T-cell (primary cell): Measurements from ENCODE around the gene ATXN7L2. TPM values are rescaled to one million over a fixed set of nuclear protein-coding genes. Genes with fewer than 3 reads are reported as not detected.
A peak's percentile ranks its signal among the peaks of the same experiment; 100 is the strongest.

ENCODE experiments used
- ATAC-seq, 4 experiments: fragments of 200-7000 bp in 3 of 4; fragments of 150-1000 bp in 1 of 4; cut with Tn5 transposase; replicated peaks in 1 of 4; 1 replicate in 3 of 4; 2 replicates in 1 of 4; pipeline ENCODE4 v1.10.0; 2021; ENCODE audit warnings: moderate library complexity in 3 of 4, mild to moderate bottlenecking in 2 of 4, moderate number of reproducible peaks in 1 of 4
- CTCF ChIA-PET, 2 donors: fragments of 300-600 bp; sonication (Branson Sonifier 250); formaldehyde crosslinking; loops; one replicate each; lab custom pipeline; 2022; ENCODE audit warnings: antibody characterized with exemption in 2 of 2; lab: Charles Lee
- POLR2A ChIA-PET, 2 donors: fragments of 300-600 bp; sonication (Branson Sonifier 250); formaldehyde crosslinking; loops; one replicate each; lab custom pipeline; 2022; ENCODE audit warnings: antibody characterized with exemption in 2 of 2; lab: Charles Lee
- DNase-seq, 35 experiments: peaks; one replicate each; pipeline versions ENCODE4 v3.0.0 to v3.0.0-alpha.2; 2013 to 2023
- H3K27ac ChIP-seq: one replicate; pipeline ENCODE4 v1.5.1; 2013; ENCODE audit warnings: low read length
- H3K27me3 ChIP-seq, 2 experiments: replicated peaks in 1 of 2; 1 replicate in 1 of 2; 2 replicates in 1 of 2; pipeline versions ENCODE4 v1.6.1 to v1.7.0; 2013; ENCODE audit warnings: low read length in 1 of 2, mixed read lengths in 1 of 2; ENCODE audit not compliant: control insufficient read depth in 2 of 2, insufficient read depth in 2 of 2; ENCODE audit errors: extremely low read depth in 1 of 2
- H3K36me3 ChIP-seq, 2 donors: 1 replicate in 1 of 2; 2 replicates in 1 of 2; pipeline versions ENCODE4 v1.6.1 to v1.7.0; 2013; ENCODE audit warnings: low read length in 1 of 2; ENCODE audit not compliant: control insufficient read depth in 2 of 2, insufficient read depth in 1 of 2; ENCODE audit errors: extremely low read depth in 1 of 2
- H3K4me1 ChIP-seq, 2 experiments: 1 replicate in 1 of 2; 2 replicates in 1 of 2; pipeline versions ENCODE4 v1.6.1 to v1.7.0; 2013; ENCODE audit warnings: low read length in 2 of 2, mixed read lengths in 1 of 2; ENCODE audit not compliant: insufficient read depth in 2 of 2, control insufficient read depth in 1 of 2; ENCODE audit errors: extremely low read depth in 1 of 2
- H3K4me3 ChIP-seq, 2 donors: 1 replicate in 1 of 2; 2 replicates in 1 of 2; pipeline versions ENCODE4 v1.5.1 to v1.7.0; 2013; ENCODE audit warnings: mild to moderate bottlenecking in 2 of 2, low read length in 1 of 2, moderate library complexity in 1 of 2; ENCODE audit not compliant: control insufficient read depth in 1 of 2; ENCODE audit errors: extremely low read depth in 1 of 2
- H3K9me3 ChIP-seq: 2 replicates; pipeline ENCODE4 v1.7.0; 2013
- H3K27ac Mint-ChIP-seq, 2 donors: one replicate each; pipeline ENCODE4 v1.8.0; 2020 to 2021; ENCODE audit warnings: mild to moderate bottlenecking in 2 of 2, mixed read lengths in 2 of 2
- H3K27me3 Mint-ChIP-seq, 2 donors: one replicate each; pipeline ENCODE4 v1.8.0; 2021 to 2022; ENCODE audit warnings: mixed read lengths in 2 of 2
- H3K36me3 Mint-ChIP-seq: one replicate; pipeline ENCODE4 v1.8.0; 2021; ENCODE audit warnings: mixed read lengths
- H3K4me1 Mint-ChIP-seq, 3 donors: one replicate each; pipeline ENCODE4 v1.8.0; 2020 to 2022; ENCODE audit warnings: mixed read lengths in 3 of 3, mild to moderate bottlenecking in 1 of 3
- H3K4me3 Mint-ChIP-seq, 3 donors: one replicate each; pipeline ENCODE4 v1.8.0; 2020 to 2022; ENCODE audit warnings: mild to moderate bottlenecking in 3 of 3, mixed read lengths in 3 of 3, moderate library complexity in 3 of 3
- H3K9me3 Mint-ChIP-seq, 3 donors: one replicate each; pipeline ENCODE4 v1.8.0; 2020 to 2022; ENCODE audit warnings: mixed read lengths in 3 of 3
- WGBS: methylation state at CpG from one replicate; pipeline ENCODE4 v1.1.5; 2013; ENCODE audit warnings: missing lambda C conversion rate; ENCODE audit not compliant: insufficient coverage; 5-methylcytosine and 5-hydroxymethylcytosine counted together
- total RNA-seq, 35 experiments: library from RNA in 6 of 35; stranded (reverse) in 6 of 35; fragments of 120-200 nt in 1 of 35; gene quantifications; one replicate each; pipeline versions ENCODE4 v1.2.1 to v1.2.4 and lab custom pipeline; 2013 to 2026

ATXN7L2 gene
- total RNA-seq, 5 donors from 2014 or later (not counting 1 experiment from before 2014, with no cell fraction given): 9.7 to 13.2 (median 12.5) TPM

DNA sequence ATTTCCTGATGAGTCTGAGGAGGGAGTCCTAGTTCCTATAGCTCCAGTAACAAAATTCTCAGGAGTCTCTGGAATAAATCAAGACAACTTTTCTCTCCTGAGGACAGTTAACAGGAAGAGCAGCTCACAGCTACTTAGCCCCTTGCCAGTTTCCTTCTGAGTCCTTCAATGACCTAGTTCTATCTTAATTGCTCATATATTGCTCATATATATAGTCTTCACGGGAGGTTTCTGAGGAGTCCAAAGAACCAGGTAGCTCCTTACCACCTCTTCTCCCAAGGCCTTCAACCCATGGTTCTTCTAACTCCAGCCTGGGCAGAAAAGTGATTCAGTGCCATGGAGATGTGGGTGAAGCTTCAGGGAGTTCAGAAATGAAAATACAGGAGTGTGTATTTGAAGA, 21.3 kb downstream of the ATXN7L2 start:
- H3K27ac Mint-ChIP-seq: peak overlapping the region; percentile 90 to 95
- POLR2A ChIA-PET: interaction anchor here (0.6 to 1.0 kb wide), 4 partner anchors 15 to 222 kb away, joined by 3 to 5 read pairs (median 3); partner anchors contain the start of genes GNAI3 (in 1 of the 2) and PSRC1 (in 1 of the 2)

DNA sequence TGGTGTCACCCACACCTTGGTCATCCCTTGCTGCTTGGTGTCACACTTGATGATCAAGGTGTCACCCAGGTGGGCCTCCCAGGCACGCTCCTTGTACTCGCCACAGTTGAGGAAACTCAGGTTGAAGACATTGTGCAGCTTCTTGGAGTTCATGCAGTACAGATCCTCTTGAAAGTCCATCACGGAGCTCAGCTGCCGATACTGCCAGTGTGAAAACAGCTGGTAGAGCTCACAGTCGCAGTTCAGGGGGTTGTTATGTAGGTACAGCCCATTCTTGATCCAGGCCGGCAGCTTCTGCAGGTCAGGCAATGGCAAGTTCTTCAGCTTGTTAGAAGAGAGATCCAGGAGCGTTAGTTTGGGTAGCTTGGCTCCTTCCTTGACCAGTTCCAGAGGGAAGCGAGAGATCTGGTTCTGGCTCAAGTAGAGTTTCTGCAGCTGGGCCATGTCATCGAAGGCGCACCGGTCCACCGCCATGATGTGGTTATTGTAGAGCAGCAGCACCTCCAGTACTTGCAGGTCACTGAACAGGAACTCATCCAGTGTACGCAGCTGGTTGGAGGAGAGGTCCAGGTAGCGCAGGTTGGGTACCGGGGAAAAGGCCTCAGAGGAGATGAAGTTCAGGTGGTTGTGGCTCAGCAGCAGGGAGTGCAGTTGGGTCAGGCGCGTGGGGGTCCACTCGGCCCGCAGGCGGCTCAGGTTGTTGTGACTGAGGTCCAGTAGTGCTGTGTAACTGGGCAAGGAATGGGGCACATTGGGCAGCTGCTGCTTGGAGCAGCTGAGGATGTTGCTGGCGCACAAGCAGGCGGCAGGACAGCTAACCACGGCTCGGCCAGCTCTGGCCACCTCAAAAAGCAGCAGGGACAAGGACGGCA, 24.5 kb downstream of the ATXN7L2 start:
- peaks cover 35 to 80% of the 10 kb centered on the region in 2 experiments for H3K4me1 ChIP-seq
- H3K9me3 ChIP-seq: no peaks in the 10 kb centered on the region
- CTCF ChIA-PET: interaction anchor here in 1 of 2 donors (2.5 kb wide), 1 partner anchor 18 kb away, joined by 8 read pairs; no protein-coding TSS in a partner anchor
- 94% methylated on average over 24 of the region's 25 CpGs for WGBS
- Mint-ChIP-seq H3K27ac (peak overlapping the region; percentile 86 to 90), H3K4me1 (peaks cover 71 to 81% (median 76%) of the 10 kb centered on the region in 3 donors), H3K27me3 (peaks cover 0 to 2% of the 10 kb centered on the region in 2 donors), H3K4me3 (peak overlapping the region; percentile 88 to 93 (median 89)), H3K9me3 (no peaks in the 10 kb centered on the region), H3K36me3 (peaks cover 16% of the 10 kb centered on the region)
- no peaks in the 10 kb centered on the region for H3K27me3 ChIP-seq
- H3K27ac ChIP-seq: peak overlapping the region; percentile 45
- POLR2A ChIA-PET: no interaction called here
- peak overlapping the region; percentile 62 to 64 for H3K4me3 ChIP-seq
- no peak for ATAC-seq
- no peak for DNase-seq
- H3K36me3 ChIP-seq: peaks cover 0 to 8% of the 10 kb centered on the region in 2 donors

More for the DNA sequence above, 21.3 kb downstream of the ATXN7L2 start:
- Histone ChIP-seq H3K36me3 (peaks cover 0 to 18% of the 10 kb centered on the region in 2 donors), H3K27ac (peak overlapping the region; percentile 66), H3K4me1 (peaks cover 44 to 94% of the 10 kb centered on the region in 2 experiments), H3K9me3 (no peaks in the 10 kb centered on the region), H3K4me3 (peak overlapping the region in 1 of 2 donors; percentile 55), H3K27me3 (no peaks in the 10 kb centered on the region)
- DNase-seq (no peak), ATAC-seq (no peak)
- no peaks in the 10 kb centered on the region for H3K27me3 Mint-ChIP-seq
- no CpG with 5 or more reads among the region's 1 CpG for WGBS
- H3K36me3 Mint-ChIP-seq: peaks cover 16% of the 10 kb centered on the region
- CTCF ChIA-PET: interaction anchor here (3.0 to 17.4 kb wide), 3 partner anchors 12 to 28 kb away, joined by 21 to 375 read pairs (median 80); partner anchors contain the start of gene CYB561D1 (in 1 of the 2)
- H3K4me1 Mint-ChIP-seq: peaks cover 87 to 90% (median 89%) of the 10 kb centered on the region in 3 donors
- H3K9me3 Mint-ChIP-seq: no peaks in the 10 kb centered on the region
- peak overlapping the region; percentile 62 to 96 (median 85) for H3K4me3 Mint-ChIP-seq

DNA sequence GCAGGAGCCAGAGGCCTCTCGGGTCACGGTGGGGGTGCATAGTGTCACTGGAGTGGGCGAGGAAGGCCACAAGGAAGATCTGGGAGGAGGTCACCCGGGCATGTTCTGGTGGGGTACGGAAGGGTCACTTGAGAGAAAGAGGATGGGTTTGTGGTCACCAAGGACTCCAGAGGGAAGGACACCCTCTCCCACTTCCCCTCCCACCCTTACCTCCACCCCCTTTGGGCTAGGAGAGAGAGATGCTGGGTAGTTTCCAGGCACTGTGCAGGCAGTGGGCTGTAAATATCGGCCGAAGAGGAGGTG, 25.1 kb downstream of the ATXN7L2 start:
- Mint-ChIP-seq H3K4me3 (peak overlapping the region; percentile 88 to 93 (median 89)), H3K4me1 (peaks cover 67 to 78% (median 73%) of the 10 kb centered on the region in 3 donors), H3K27ac (peak overlapping the region; percentile 86 to 90), H3K36me3 (peaks cover 16% of the 10 kb centered on the region), H3K27me3 (peaks cover 0 to 2% of the 10 kb centered on the region in 2 donors), H3K9me3 (no peaks in the 10 kb centered on the region)
- Histone ChIP-seq H3K4me3 (peak overlapping the region; percentile 62 to 64), H3K36me3 (peaks cover 0 to 8% of the 10 kb centered on the region in 2 donors), H3K9me3 (no peaks in the 10 kb centered on the region), H3K27me3 (no peaks in the 10 kb centered on the region), H3K4me1 (peaks cover 32 to 76% of the 10 kb centered on the region in 2 experiments), H3K27ac (peak overlapping the region; percentile 45)
- DNase-seq: no peak
- no peak for ATAC-seq
- 100% methylated on average over 1 of the region's 7 CpGs for WGBS
- ChIA-PET CTCF (no interaction called here), POLR2A (no interaction called here)

DNA sequence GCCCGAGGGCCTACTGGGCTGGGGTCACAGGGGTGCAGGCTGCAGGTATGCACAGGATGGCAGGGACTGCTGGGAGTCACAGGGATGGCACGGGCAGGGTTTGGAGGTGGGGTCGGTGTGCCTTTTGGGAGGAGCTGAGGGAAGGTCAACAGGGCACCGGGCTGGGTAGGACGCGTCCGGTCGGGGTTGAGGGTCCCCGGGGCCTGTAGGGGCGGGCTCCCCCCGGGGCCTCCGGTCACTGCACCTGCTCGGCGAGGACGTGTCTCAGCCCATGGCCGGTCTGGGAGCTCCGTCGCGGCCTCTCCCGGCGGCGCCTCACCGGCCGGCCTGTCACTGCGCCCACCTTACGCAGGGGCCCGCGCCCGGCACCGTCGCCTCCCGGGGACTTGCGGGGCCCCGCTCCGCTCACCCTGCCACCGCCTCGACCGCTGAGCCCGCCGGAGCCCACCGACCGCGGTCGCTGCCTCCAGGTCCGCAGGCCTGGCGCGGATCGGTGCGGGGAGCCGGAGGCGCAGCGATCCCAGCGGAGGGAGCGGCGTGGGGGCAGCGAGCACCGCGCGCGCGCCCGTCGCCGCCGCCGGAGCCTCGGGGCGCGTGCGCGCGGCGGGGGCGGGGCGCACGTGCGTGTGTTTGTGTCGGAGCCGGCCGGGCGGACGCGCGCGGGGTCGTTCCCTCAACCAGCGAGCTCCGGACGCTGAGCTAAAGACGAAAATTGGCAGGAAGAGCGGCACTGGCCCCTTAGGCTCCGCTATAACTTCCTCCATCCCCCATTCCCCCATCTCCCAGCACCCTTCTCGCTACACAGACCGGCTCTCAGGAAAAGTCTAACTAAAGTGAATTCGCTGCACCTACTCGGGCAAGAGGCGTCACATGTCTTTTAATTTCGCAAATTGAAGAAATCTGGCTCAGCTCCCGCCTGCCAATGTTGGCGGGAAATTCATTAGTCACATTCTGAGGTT, 25.8 kb downstream of the ATXN7L2 start, which contains the start of gene AMIGO1:
Gene AMIGO1, minus strand, starts transcription at position 552 of the 959 bp plus-strand sequence. CDS start 815 bp downstream, outside the sequence.
- Mint-ChIP-seq H3K27ac (peak within 1 kb of the TSS; percentile 86 to 91), H3K4me3 (peak within 1 kb of the TSS; percentile 89 to 93 (median 89)), H3K36me3 (peaks cover 16% of the 10 kb centered on the region), H3K27me3 (peaks cover 0 to 2% of the 10 kb centered on the region in 2 donors), H3K4me1 (peaks cover 63 to 71% (median 69%) of the 10 kb centered on the region in 3 donors), H3K9me3 (no peaks in the 10 kb centered on the region)
- Histone ChIP-seq H3K27ac (peak within 1 kb of the TSS; percentile 45), H3K4me3 (peak within 1 kb of the TSS; percentile 64 to 72), H3K4me1 (peaks cover 26 to 70% of the 10 kb centered on the region in 2 experiments), H3K36me3 (peaks cover 0 to 8% of the 10 kb centered on the region in 2 donors), H3K9me3 (no peaks in the 10 kb centered on the region), H3K27me3 (no peaks in the 10 kb centered on the region)
- ChIA-PET POLR2A (interaction anchor here (0.5 to 1.3 kb wide), 4 partner anchors 11 to 589 kb away, joined by 3 to 4 read pairs (median 4); no protein-coding TSS in a partner anchor), CTCF (interaction anchor here (0.8 to 2.8 kb wide), 7 partner anchors 10 to 83 kb away, joined by 3 to 14 read pairs (median 4); partner anchors contain the start of gene PSMA5 (in 1 of the 2))
- ATAC-seq (peak; percentile 77 to 86 (median 79)), DNase-seq (peak in 34 of 35 experiments; percentile 21 to 84 (median 57))
- WGBS: 3% methylated on average over 97 of the region's 100 CpGs

DNA sequence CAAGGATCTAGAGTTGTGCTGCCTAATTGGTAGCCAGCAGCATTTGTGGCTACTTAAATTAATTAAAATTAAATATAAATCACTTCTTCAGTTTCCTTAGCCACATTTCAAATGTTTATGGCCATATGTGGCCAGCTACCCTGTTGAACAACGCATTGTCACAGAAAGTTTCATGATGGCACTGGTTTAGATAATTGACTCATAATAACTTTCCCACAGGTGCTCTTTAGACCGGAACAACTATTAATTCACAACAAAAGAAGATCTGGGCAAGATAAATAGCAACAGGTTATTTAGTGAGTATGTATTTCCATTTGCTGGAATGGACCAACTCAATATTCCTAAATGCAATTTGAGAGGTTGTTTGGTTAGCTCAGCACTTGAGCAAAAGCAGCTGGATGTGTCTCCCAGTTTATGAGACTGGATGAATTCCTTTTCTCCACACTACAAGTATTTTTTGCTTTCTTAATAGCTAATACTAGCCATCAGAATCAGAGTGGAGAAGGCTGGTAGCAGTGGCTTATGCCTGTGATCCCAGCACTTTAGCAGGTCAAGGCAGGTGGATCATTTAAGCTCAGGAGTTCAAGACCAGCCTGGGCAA, 29.5 kb downstream of the ATXN7L2 start:
- H3K27ac ChIP-seq: no peak overlapping the region
- no peak for DNase-seq
- no peak overlapping the region for H3K4me3 ChIP-seq
- Mint-ChIP-seq H3K4me3 (no peak overlapping the region), H3K27me3 (peaks cover 0 to 2% of the 10 kb centered on the region in 2 donors), H3K36me3 (peaks cover 1% of the 10 kb centered on the region), H3K4me1 (peaks cover 27 to 43% (median 33%) of the 10 kb centered on the region in 3 donors), H3K27ac (no peak overlapping the region), H3K9me3 (no peaks in the 10 kb centered on the region)
- no peaks in the 10 kb centered on the region for H3K9me3 ChIP-seq
- no peaks in the 10 kb centered on the region for H3K27me3 ChIP-seq
- H3K4me1 ChIP-seq: peaks cover 13 to 33% of the 10 kb centered on the region in 2 experiments
- WGBS: 40% methylated on average over 1 of the region's 2 CpGs
- ATAC-seq: no peak
- H3K36me3 ChIP-seq: no peaks in the 10 kb centered on the region
- ChIA-PET POLR2A (interaction anchor here (0.5 to 1.1 kb wide), 2 partner anchors 11 to 1951 kb away, joined by 3 to 4 read pairs; no protein-coding TSS in a partner anchor), CTCF (interaction anchor here (0.6 to 1.5 kb wide), 10 partner anchors 10 to 282 kb away, joined by 3 to 8 read pairs (median 4); no protein-coding TSS in a partner anchor)
